B cell (primary cell): ENCODE data around the gene HMGN3.

Experiments used
- CTCF ChIP-seq: fragments of 200-600 bp; IDR thresholded peaks from one replicate; pipeline ENCODE4 v1.8.0; 2022; ENCODE audit warnings: antibody characterized with exemption, mild to moderate bottlenecking
- EZH2 ChIP-seq: IDR thresholded peaks from 2 replicates; pipeline ENCODE4 v1.6.1; 2012; ENCODE audit warnings: borderline replicate concordance, low read depth, mild to moderate bottlenecking, moderate library complexity, low read length; ENCODE audit not compliant: insufficient read depth, poor library complexity, severe bottlenecking

GRCh38 chr6:79238919-79239318, 4.4 kb upstream of the HMGN3 start:
- TF ChIP-seq CTCF: no peak
- no peak for TF ChIP-seq EZH2
